Effector memory CD4-positive, alpha-beta T cell (primary cell): ENCODE data around the gene DNM3.

Source experiments
- DNase-seq, 3 donors: peaks; one replicate each; pipeline ENCODE4 v3.0.0-alpha.2; 2020
- H3K27ac ChIP-seq: 2 replicates; pipeline ENCODE4 v1.7.0; 2013; ENCODE audit warnings: mild to moderate bottlenecking, low read length, moderate library complexity; ENCODE audit not compliant: insufficient read depth, poor library complexity, severe bottlenecking
- H3K27me3 ChIP-seq: replicated peaks from 2 replicates; pipeline ENCODE4 v1.7.0; 2013; ENCODE audit warnings: mild to moderate bottlenecking, low read length; ENCODE audit not compliant: insufficient read depth, control insufficient read depth, poor library complexity, severe bottlenecking
- H3K36me3 ChIP-seq: 2 replicates; pipeline ENCODE4 v1.7.0; 2013; ENCODE audit warnings: mild to moderate bottlenecking, low read length, moderate library complexity; ENCODE audit not compliant: control insufficient read depth, insufficient read depth
- H3K4me1 ChIP-seq: 2 replicates; pipeline ENCODE4 v1.7.0; 2013; ENCODE audit warnings: low read length, mild to moderate bottlenecking; ENCODE audit not compliant: control insufficient read depth, insufficient read depth, poor library complexity, severe bottlenecking
- H3K4me3 ChIP-seq: 2 replicates; pipeline ENCODE4 v1.7.0; 2013; ENCODE audit warnings: low read length, low read depth, mild to moderate bottlenecking; ENCODE audit not compliant: insufficient read depth, poor library complexity, severe bottlenecking
- H3K9me3 ChIP-seq: 2 replicates; pipeline ENCODE4 v1.7.0; 2013; ENCODE audit warnings: mild to moderate bottlenecking, low read length, moderate library complexity; ENCODE audit not compliant: control insufficient read depth

The DNM3 gene

GRCh38 chr1:172184506-172185191 is 343.4 kb downstream of the DNM3 start:
- H3K27me3 ChIP-seq: no peaks in the 10 kb centered on the region
- peaks cover 7% of the 10 kb centered on the region for H3K4me1 ChIP-seq
- H3K4me3 ChIP-seq: no peak overlapping the region
- no peaks in the 10 kb centered on the region for H3K36me3 ChIP-seq
- no peak for DNase-seq
- no peak overlapping the region for H3K27ac ChIP-seq
- H3K9me3 ChIP-seq: no peaks in the 10 kb centered on the region

DNA sequence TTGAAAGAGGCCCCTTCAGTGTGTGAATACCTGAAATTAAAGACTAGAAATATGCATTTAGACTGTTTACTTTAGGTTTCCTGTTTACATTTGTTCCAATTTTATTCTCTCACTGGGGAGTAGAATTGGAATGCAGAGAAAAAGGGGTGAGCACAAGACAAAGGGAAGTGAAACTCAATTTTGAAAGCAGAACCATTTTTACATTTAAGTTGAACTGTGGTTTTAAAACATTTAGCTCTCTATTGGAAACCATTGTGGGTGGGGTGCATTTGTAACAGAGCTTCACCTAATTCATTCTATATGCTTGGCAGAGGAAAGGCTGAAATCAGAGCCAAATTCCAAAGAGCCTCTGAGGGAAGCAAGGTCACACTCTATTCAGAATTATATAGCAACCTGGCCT is 343.9 kb downstream of the DNM3 start:
- Histone ChIP-seq H3K4me1 (peaks cover 5% of the 10 kb centered on the region), H3K27ac (no peak overlapping the region), H3K9me3 (no peaks in the 10 kb centered on the region), H3K36me3 (no peaks in the 10 kb centered on the region), H3K4me3 (no peak overlapping the region), H3K27me3 (no peaks in the 10 kb centered on the region)
- no peak for DNase-seq

GRCh38 chr1:172185996-172186395 is 344.7 kb downstream of the DNM3 start:
- no peak for DNase-seq
- Histone ChIP-seq H3K36me3 (no peaks in the 10 kb centered on the region), H3K9me3 (no peaks in the 10 kb centered on the region), H3K4me1 (no peaks in the 10 kb centered on the region), H3K27me3 (no peaks in the 10 kb centered on the region), H3K4me3 (no peak overlapping the region), H3K27ac (no peak overlapping the region)

DNA sequence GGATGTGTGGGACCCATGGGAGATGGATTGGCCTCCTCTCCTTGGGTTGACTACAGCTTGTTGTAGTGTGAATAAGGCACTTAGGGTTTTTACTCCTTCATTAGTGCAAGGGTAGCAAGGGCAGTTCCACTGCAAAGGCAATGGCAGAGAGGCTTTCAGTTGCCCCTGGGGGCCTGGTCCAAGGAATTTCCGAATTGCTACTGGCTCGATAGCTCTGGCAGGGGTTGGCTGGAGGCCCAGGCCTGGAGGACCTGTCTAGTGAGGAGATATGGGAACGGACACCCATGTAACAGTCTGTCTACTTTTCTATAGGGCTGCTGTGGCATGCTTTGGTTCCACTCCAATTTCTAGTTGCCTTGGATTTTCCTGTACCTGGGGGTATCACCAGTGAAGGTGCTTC is 360.3 kb downstream of the DNM3 start:
- Histone ChIP-seq H3K4me3 (no peak overlapping the region), H3K36me3 (no peaks in the 10 kb centered on the region), H3K27me3 (no peaks in the 10 kb centered on the region), H3K27ac (no peak overlapping the region), H3K9me3 (no peaks in the 10 kb centered on the region), H3K4me1 (no peaks in the 10 kb centered on the region)
- no peak for DNase-seq

- no peak overlapping the region for H3K4me3 ChIP-seq
These were observed 362.0 kb downstream of the DNM3 start for GRCh38 chr1:172203135-172203823.

GRCh38 chr1:172203902-172204301 is 362.6 kb downstream of the DNM3 start:
- no peak overlapping the region for H3K4me3 ChIP-seq
- H3K36me3 ChIP-seq: no peaks in the 10 kb centered on the region
- DNase-seq: no peak
- no peaks in the 10 kb centered on the region for H3K9me3 ChIP-seq
- no peak overlapping the region for H3K27ac ChIP-seq
- H3K27me3 ChIP-seq: no peaks in the 10 kb centered on the region
- no peaks in the 10 kb centered on the region for H3K4me1 ChIP-seq

More at GRCh38 chr1:172203135-172203823, 362.0 kb downstream of the DNM3 start:
- no peaks in the 10 kb centered on the region for H3K36me3 ChIP-seq
- H3K27ac ChIP-seq: no peak overlapping the region
- no peak for DNase-seq
- H3K27me3 ChIP-seq: no peaks in the 10 kb centered on the region
- H3K4me1 ChIP-seq: no peaks in the 10 kb centered on the region
- no peaks in the 10 kb centered on the region for H3K9me3 ChIP-seq

GRCh38 chr1:172206256-172206655 is 365.0 kb downstream of the DNM3 start:
- no peak overlapping the region for H3K4me3 ChIP-seq
- DNase-seq: no peak
- no peaks in the 10 kb centered on the region for H3K9me3 ChIP-seq
- H3K27ac ChIP-seq: no peak overlapping the region
- H3K4me1 ChIP-seq: no peaks in the 10 kb centered on the region
- no peaks in the 10 kb centered on the region for H3K36me3 ChIP-seq
- H3K27me3 ChIP-seq: no peaks in the 10 kb centered on the region

- DNase-seq: no peak
- H3K36me3 ChIP-seq: no peaks in the 10 kb centered on the region
These were observed 367.3 kb downstream of the DNM3 start for GRCh38 chr1:172208635-172209034.

DNA sequence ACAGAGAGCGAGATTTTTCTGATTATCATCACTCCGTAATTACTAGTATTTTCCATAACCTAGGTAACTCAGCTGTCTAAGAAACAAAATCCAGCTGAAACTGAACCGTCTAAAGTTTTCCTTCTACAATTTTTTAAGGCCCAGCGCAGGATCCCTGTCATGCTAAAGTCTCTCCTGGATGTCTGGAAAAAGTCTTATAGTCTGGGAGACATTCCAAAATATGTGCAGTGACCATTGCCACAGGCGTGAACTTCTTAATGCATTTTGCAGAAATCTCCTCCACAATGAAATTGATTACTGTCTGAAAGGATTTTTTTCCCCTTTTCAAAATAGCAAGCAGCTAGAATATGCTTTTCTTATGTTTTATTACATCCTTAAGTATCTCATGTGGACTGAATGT is 369.9 kb downstream of the DNM3 start:
- H3K27ac ChIP-seq: no peak overlapping the region
- no peaks in the 10 kb centered on the region for H3K4me1 ChIP-seq
- H3K36me3 ChIP-seq: no peaks in the 10 kb centered on the region
- no peak for DNase-seq
- H3K27me3 ChIP-seq: no peaks in the 10 kb centered on the region
- H3K9me3 ChIP-seq: no peaks in the 10 kb centered on the region
- no peak overlapping the region for H3K4me3 ChIP-seq

More at GRCh38 chr1:172208635-172209034, 367.3 kb downstream of the DNM3 start:
- no peaks in the 10 kb centered on the region for H3K9me3 ChIP-seq
- H3K27me3 ChIP-seq: no peaks in the 10 kb centered on the region
- no peak overlapping the region for H3K27ac ChIP-seq
- H3K4me1 ChIP-seq: no peaks in the 10 kb centered on the region
- H3K4me3 ChIP-seq: no peak overlapping the region

GRCh38 chr1:172212124-172212523 is 370.8 kb downstream of the DNM3 start:
- H3K27me3 ChIP-seq: no peaks in the 10 kb centered on the region
- no peak overlapping the region for H3K4me3 ChIP-seq
- H3K4me1 ChIP-seq: no peaks in the 10 kb centered on the region
- DNase-seq: no peak
- no peaks in the 10 kb centered on the region for H3K36me3 ChIP-seq
- H3K9me3 ChIP-seq: no peaks in the 10 kb centered on the region
- no peak overlapping the region for H3K27ac ChIP-seq
